Smooth muscle cell (in vitro differentiated cells): Measurements from ENCODE around the gene MFN2. TPM values are rescaled to one million over a fixed set of nuclear protein-coding genes. Genes with fewer than 3 reads are reported as not detected.

Experiments used
- DNase-seq: peaks from one replicate; lab custom pipeline; 2025; ENCODE audit not compliant: unreplicated experiment; lab: John Stamatoyannopoulos, UW
- H2AFZ ChIP-seq: fragments of 200-600 bp; sonication (generic); 2 replicates; pipeline ENCODE4 v1.6.0; 2016; ENCODE audit warnings: antibody characterized with exemption, low read depth, mild to moderate bottlenecking
- H3F3A ChIP-seq: fragments of 200-600 bp; sonication (generic); 2 replicates; pipeline ENCODE4 v1.6.0; 2017; ENCODE audit warnings: antibody characterized with exemption, low read depth
- H3K27ac ChIP-seq: fragments of 200-600 bp; sonication (generic); 2 replicates; pipeline ENCODE4 v1.5.1; 2016; ENCODE audit warnings: low read depth, mild to moderate bottlenecking
- H3K27me3 ChIP-seq: fragments of 200-600 bp; sonication (generic); 2 replicates; pipeline ENCODE4 v1.6.1; 2016; ENCODE audit warnings: low read depth, mild to moderate bottlenecking
- H3K36me3 ChIP-seq: fragments of 200-600 bp; sonication (generic); 2 replicates; pipeline ENCODE4 v1.5.1; 2016; ENCODE audit warnings: low read depth
- H3K4me1 ChIP-seq: fragments of 200-600 bp; sonication (generic); 2 replicates; pipeline ENCODE4 v1.5.1; 2016; ENCODE audit warnings: low read depth
- H3K4me2 ChIP-seq: fragments of 200-600 bp; sonication (generic); 2 replicates; pipeline ENCODE4 v1.6.0; 2016; ENCODE audit warnings: mild to moderate bottlenecking
- H3K4me3 ChIP-seq: fragments of 200-600 bp; sonication (generic); 2 replicates; pipeline ENCODE4 v1.5.1; 2016; ENCODE audit warnings: mild to moderate bottlenecking
- H3K79me2 ChIP-seq: fragments of 200-600 bp; sonication (generic); 2 replicates; pipeline ENCODE4 v1.6.0; 2016; ENCODE audit warnings: low read depth, mild to moderate bottlenecking
- H3K9ac ChIP-seq: fragments of 200-600 bp; sonication (generic); 2 replicates; pipeline ENCODE4 v1.6.0; 2016; ENCODE audit warnings: low read depth
- H3K9me3 ChIP-seq: fragments of 200-600 bp; sonication (generic); replicated peaks from 2 replicates; pipeline ENCODE4 v1.5.1; 2016; ENCODE audit warnings: low read depth
- H4K20me1 ChIP-seq: fragments of 200-600 bp; sonication (generic); 2 replicates; pipeline ENCODE4 v1.6.0; 2016; ENCODE audit warnings: low read depth
- WGBS: methylation state at CpG from one replicate; pipeline ENCODE4 v1.1.7; 2016; ENCODE audit warnings: low lambda C conversion rate; 5-methylcytosine and 5-hydroxymethylcytosine counted together
- polyA plus RNA-seq: library from polyadenylated mRNA; unstranded; fragments of >200 nt; fragmentation: Nextera tagmentation; extraction: Ambion mirVana; gene quantifications from 2 replicates; pipeline ENCODE4 v1.2.1, GENCODE V29; 2016
- total RNA-seq: library from RNA; depleted of rRNA; stranded (reverse); fragments of >200 nt; gene quantifications from 2 replicates; pipeline ENCODE4 v1.2.3, GENCODE V29; 2014
- TF ChIP-seq, protein P1 (sequence below): fragments of 200-600 bp; sonication (generic); IDR thresholded peaks from 2 replicates; pipeline ENCODE4 v1.5.1; 2017; ENCODE audit warnings: borderline replicate concordance, mild to moderate bottlenecking, antibody characterized with exemption; ENCODE audit not compliant: insufficient read depth, poor library complexity, severe bottlenecking

MFN2 gene
- total RNA-seq (30.0 and 34.2 TPM in 2 replicates), polyA plus RNA-seq (39.7 and 42.8 TPM in 2 replicates)

DNA sequence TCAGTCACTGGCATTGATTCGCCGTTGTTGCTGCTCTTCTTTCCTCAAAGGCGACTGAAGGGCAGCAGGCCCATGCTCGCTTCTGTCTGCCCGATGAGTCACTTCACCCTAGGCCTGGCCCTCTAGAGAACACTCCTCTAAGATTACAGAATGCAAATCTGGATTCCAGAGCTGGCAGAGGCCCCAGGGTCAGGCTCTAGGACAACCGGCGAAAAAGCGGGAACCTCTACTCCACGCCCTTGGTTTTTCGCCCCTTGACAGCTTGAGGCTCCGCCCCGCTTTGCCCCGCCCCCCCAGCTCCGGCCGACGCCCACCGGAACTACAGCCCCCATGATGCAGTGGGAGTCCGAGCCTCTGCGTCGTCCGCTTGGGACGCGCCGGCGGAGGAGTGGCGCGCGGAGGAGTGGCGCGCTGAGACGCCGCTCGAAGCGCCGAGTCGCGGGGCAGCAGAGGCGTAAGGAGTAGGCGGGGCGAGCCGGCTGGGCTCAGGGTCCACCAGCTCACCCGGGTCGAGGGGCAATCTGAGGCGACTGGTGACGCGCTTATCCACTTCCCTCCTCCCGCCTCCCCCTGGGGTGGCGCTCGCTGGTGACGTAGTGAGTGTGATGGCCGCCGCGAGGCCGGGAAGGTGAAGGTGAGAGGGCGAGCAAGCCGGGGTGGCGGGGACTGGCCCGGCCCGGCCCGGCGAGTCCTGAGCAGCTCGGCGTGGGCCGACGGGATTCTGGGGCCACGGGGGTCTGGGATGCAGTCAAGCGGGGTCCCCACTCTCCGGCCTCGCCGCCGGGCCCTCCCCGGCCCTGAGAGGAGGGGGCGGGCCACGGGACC, at the start of gene MFN2:
Gene MFN2, plus strand, starts transcription at position 594 of the 825 bp plus-strand sequence. CDS start 8,725 bp downstream, outside the sequence.
- no peaks in the 10 kb centered on the region for H3K36me3 ChIP-seq
- no peaks in the 10 kb centered on the region for H3K27me3 ChIP-seq
- H3K79me2 ChIP-seq, result peaks cover 33% of the 10 kb centered on the region
- no peaks in the 10 kb centered on the region for H3K9me3 ChIP-seq
- peak within 1 kb of the TSS; percentile 95 for H3K4me2 ChIP-seq
- peak; percentile 99 for DNase-seq
- H3K9ac ChIP-seq, result peak within 1 kb of the TSS; percentile 95
- peaks cover 30% of the 10 kb centered on the region for H4K20me1 ChIP-seq
- WGBS, result 1% methylated on average over 50 of the region's 74 CpGs
- H3K4me1 ChIP-seq, result peaks cover 5% of the 10 kb centered on the region
- peaks cover 18% of the 10 kb centered on the region for H3F3A ChIP-seq
- TF ChIP-seq, protein P1, sequence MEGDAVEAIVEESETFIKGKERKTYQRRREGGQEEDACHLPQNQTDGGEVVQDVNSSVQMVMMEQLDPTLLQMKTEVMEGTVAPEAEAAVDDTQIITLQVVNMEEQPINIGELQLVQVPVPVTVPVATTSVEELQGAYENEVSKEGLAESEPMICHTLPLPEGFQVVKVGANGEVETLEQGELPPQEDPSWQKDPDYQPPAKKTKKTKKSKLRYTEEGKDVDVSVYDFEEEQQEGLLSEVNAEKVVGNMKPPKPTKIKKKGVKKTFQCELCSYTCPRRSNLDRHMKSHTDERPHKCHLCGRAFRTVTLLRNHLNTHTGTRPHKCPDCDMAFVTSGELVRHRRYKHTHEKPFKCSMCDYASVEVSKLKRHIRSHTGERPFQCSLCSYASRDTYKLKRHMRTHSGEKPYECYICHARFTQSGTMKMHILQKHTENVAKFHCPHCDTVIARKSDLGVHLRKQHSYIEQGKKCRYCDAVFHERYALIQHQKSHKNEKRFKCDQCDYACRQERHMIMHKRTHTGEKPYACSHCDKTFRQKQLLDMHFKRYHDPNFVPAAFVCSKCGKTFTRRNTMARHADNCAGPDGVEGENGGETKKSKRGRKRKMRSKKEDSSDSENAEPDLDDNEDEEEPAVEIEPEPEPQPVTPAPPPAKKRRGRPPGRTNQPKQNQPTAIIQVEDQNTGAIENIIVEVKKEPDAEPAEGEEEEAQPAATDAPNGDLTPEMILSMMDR, result no peak
- H2AFZ ChIP-seq, result peak within 1 kb of the TSS; percentile 49
- peak within 1 kb of the TSS; percentile 98 for H3K27ac ChIP-seq
- peak within 1 kb of the TSS; percentile 78 for H3K4me3 ChIP-seq

- no peak for DNase-seq
- H3F3A ChIP-seq, result no peaks in the 10 kb centered on the region
- H3K4me1 ChIP-seq, result peaks cover 18% of the 10 kb centered on the region
- TF ChIP-seq, protein P1, result no peak
- no peaks in the 10 kb centered on the region for H3K27me3 ChIP-seq
- peaks cover 13% of the 10 kb centered on the region for H3K79me2 ChIP-seq
- H3K4me3 ChIP-seq, result no peak overlapping the region
- H3K36me3 ChIP-seq, result no peaks in the 10 kb centered on the region
- H3K9me3 ChIP-seq, result no peaks in the 10 kb centered on the region
- H3K9ac ChIP-seq, result no peak overlapping the region
- peak overlapping the region; percentile 19 for H3K27ac ChIP-seq
- no peak overlapping the region for H3K4me2 ChIP-seq
- peaks cover 3% of the 10 kb centered on the region for H4K20me1 ChIP-seq
- 59% methylated on average over 7 of the region's 7 CpGs for WGBS
- H2AFZ ChIP-seq, result peak overlapping the region; percentile 51
Observed at GRCh38 chr1:11930571-11931445, 49.4 kb upstream of the MFN2 start.

- TF ChIP-seq, protein P1, result no peak
- no peak overlapping the region for H3K4me2 ChIP-seq
- H3K79me2 ChIP-seq, result peaks cover 23% of the 10 kb centered on the region
- H3K27ac ChIP-seq, result no peak overlapping the region
- H4K20me1 ChIP-seq, result peaks cover 8% of the 10 kb centered on the region
- H3K9ac ChIP-seq, result no peak overlapping the region
- no peaks in the 10 kb centered on the region for H3K9me3 ChIP-seq
- no peak for DNase-seq
- no peak overlapping the region for H2AFZ ChIP-seq
- H3K36me3 ChIP-seq, result no peaks in the 10 kb centered on the region
- H3K4me1 ChIP-seq, result peaks cover 15% of the 10 kb centered on the region
- WGBS, result 96% methylated on average over 10 of the region's 10 CpGs
- H3K4me3 ChIP-seq, result no peak overlapping the region
- no peaks in the 10 kb centered on the region for H3F3A ChIP-seq
- no peaks in the 10 kb centered on the region for H3K27me3 ChIP-seq
Observed at GRCh38 chr1:11931845-11932244, 48.4 kb upstream of the MFN2 start.
